Measurements from ENCODE around the gene UFC1.

The UFC1 gene

DNA sequence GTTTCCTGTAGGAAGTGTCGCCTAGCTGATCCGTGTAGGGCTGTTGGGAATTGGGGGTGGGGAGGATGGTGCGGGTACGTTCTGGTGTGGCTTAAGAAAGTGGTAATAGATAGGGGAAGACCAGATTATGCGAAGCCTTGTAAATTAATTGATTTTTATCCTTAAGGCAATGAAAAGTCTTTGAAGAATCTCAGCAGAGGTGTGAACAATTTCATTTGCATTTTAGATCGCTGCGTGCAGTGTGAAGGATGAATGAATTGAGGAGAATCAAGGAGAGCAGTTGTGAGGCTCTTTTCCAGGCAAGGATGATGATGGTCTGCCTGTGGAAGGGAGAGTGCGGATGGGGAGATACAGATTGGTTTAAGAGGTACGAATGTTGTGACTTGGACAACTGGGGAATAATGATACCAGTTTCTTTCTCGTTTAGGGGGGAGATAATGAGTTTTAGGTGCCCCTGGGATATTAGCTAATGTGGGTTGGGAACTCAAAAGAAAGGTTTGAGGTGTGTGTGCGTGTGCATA lies 20.5 kb upstream of the UFC1 start:
- no peak for DNase-seq (ENCODE audit: extremely low read depth in 1 of 2, low read depth in 1 of 2)

- no peak for DNase-seq (ENCODE audit: extremely low read depth in 1 of 2, low read depth in 1 of 2)
Measured at GRCh38 chr1:161137881-161138280, 15.9 kb upstream of the UFC1 start.

GRCh38 chr1:161138431-161138830 lies 15.3 kb upstream of the UFC1 start:
- no peak for DNase-seq (ENCODE audit: extremely low read depth in 1 of 2, low read depth in 1 of 2)

DNA sequence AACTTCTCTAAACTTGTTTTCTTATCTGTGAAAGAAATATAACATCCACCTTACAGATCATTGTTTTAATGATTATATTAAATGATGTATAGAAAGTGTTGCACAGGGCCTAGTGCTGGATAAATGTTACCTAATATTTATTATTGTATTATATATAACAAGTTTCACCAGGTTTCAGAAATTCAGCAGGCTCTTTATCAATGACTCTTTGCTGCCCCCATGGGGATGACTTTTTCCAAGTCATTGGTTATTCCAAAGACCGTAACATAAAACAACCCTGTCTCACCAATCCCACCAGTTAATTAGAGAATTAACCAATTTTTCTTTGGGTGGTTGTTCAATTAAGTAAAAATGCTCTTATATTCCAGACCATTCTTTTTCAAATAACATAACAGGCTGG lies 14.0 kb upstream of the UFC1 start:
- DNase-seq (ENCODE audit: extremely low read depth in 1 of 2, low read depth in 1 of 2): no peak

DNA sequence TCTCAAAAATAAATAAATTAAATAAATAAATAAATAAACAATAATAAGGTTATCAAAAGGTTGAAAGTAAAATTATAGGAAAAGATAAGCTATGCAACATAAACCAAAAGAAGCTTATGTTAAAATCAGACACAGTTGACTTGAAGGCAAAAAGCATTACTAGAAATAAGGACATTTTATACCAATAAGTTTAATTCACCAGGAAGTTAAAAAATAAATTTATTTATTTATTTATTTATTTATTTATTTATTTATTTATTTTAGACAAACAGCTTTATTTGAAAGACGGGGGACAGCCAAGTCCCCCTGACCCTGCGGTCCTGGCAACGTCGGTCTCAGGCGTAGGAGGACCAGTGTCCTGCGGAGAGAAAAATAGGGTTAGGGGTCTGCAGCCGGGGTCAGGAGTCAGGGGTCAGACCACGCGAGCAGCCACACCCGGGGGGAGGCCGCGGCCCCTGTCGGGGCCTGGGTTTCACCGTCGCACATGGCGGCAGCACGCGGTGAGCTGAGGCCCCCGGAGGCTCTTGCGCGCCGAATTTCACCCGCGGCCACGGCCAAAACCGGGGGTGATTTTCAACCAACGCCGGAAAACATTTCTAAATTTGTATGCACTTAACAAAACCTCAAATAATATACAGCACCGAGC lies 12.9 kb upstream of the UFC1 start:
- no peak for DNase-seq (ENCODE audit: extremely low read depth in 1 of 2, low read depth in 1 of 2)

DNA sequence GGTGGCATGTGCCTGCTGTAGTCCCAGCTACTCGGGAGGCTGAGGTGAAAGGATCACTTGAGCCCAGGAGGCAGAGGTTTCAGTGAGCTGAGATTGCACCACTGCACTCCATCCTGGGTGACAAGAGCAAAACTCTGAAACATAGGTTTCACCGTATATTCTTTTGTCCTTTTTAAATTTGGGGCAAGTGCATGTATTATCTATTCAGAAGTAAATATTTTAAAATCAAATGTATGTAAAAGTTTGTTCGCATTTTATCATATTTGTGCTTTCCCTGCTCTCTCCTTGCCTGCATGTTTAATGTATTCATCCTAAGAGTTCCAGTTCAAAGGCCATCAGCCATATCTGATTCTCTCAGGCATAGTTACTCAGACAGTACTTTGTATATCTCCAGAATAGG lies 7.9 kb upstream of the UFC1 start:
- DNase-seq (ENCODE audit: extremely low read depth in 1 of 2, low read depth in 1 of 2): no peak

DNA sequence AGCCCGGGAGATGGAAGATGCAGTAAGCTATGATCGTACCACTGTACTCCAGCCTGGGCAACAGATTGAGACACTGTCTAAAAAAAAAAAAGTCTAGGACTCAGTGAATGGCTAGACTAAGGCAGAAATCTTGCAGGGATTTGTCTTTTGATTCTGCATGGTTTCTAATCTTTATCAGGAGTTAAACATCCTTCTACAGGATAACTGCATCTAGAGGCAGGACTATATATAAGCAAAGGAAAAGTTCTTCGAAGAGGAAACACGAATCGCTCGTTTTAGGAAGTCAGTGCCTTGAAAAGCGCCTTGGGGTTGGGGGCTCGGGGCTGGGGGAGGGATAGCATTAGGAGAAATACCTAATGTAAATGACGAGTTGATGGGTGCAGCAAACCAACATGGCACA lies 602 bp upstream of the UFC1 start:
- DNase-seq (ENCODE audit: extremely low read depth in 1 of 2, low read depth in 1 of 2): no peak

DNA sequence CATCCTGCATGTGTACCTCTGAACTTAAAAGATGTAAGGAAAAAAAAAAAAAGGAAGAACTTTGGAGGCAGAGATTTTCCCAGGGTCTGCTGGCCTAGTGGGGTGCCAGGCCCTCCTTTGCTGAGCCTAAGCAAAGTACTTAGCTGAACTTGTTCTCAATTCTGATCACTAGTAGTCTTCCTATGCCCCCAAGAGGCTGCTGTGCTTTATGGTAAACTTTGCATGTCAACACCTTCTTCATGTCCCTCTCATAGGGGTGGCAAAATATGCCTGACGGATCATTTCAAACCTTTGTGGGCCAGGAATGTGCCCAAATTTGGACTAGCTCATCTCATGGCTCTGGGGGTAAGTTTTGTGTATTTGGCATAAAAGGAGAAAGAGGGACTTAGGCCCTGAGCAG lies 4.1 kb downstream of the UFC1 start:
- DNase-seq (ENCODE audit: extremely low read depth in 1 of 2, low read depth in 1 of 2): no peak

- DNase-seq (ENCODE audit: extremely low read depth in 1 of 2, low read depth in 1 of 2): no peak
Measured at GRCh38 chr1:161158316-161159010, 4.7 kb downstream of the UFC1 start.

DNA sequence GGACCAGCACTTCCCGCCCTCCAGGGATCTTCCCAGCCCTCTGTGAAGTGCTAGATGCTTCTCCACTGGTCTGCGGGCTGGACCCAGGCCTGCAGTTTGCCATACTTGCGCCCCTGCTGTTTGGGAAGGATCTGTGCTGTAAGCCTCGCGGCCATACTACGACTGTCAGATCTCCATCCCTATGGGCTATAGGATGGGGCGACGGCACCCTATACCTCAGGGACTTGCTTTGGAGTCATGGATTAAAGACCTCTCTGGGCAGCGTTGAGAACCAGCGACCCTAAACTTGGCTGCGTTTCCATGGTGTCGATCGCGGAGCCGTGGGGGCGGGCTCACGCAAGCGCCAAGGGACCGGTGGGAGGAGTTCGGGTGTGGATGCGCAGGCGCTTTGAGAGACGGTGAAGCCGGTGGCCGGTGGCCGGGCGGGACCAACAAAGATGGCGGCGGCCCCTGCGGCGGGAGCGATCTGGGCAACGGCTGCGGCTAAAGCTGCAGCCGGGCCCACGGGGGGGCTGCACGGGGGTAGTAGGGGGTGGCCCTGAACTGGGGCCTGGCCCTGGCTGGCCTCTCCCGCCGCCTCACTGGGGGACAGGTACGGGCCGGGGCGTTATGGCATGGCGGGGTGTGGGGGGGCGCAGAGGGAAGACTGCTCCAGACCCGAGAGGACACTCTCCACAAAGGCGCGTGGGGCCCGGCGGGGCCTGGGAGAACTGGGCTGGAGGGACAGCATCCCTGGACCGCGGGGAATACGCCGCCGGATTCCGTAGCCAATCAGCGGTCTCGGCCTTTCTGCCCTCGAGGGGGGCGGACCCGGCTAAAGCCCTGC lies 5.5 kb downstream of the UFC1 start, which contains the start of gene USP21:
USP21 (plus strand) TSS at position 414 of the 826 bp plus-strand sequence. CDS start 1,141 bp downstream, outside the sequence.
- DNase-seq (ENCODE audit: extremely low read depth in 1 of 2, low read depth in 1 of 2): peak; percentile 81 to 86

GRCh38 chr1:161159913-161160243 lies 6.1 kb downstream of the UFC1 start:
- no peak for DNase-seq (ENCODE audit: extremely low read depth in 1 of 2, low read depth in 1 of 2)

DNA sequence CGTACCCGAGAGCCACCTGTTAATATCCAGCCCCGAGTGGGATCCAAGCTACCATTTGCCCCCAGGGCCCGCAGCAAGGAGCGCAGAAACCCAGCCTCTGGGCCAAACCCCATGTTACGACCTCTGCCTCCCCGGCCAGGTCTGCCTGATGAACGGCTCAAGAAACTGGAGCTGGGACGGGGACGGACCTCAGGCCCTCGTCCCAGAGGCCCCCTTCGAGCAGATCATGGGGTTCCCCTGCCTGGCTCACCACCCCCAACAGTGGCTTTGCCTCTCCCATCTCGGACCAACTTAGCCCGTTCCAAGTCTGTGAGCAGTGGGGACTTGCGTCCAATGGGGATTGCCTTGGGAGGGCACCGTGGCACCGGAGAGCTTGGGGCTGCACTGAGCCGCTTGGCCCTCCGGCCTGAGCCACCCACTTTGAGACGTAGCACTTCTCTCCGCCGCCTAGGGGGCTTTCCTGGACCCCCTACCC lies 6.9 kb downstream of the UFC1 start:
- DNase-seq (ENCODE audit: extremely low read depth in 1 of 2, low read depth in 1 of 2): no peak

DNA sequence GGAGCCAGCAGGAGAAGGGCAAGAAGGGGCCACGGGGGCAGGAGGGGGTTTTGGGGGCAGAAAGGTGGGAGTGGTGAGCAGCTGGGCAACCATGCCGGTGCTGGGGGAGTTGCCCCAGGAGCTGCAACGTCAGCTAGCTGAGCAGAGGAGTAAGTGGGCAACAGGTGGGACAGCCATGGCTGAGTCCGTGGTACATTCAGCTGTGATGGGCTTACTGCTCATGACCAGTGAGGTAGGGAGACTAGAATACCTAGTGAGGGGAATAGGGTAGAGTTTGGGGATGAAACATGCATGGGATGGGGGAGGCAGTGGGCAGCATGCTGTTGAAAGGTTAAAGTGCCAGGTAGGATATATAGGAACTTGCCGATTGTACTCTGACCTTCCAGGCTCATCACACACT lies 7.9 kb downstream of the UFC1 start:
- no peak for DNase-seq (ENCODE audit: extremely low read depth in 1 of 2, low read depth in 1 of 2)

GRCh38 chr1:161162052-161162451 lies 8.3 kb downstream of the UFC1 start:
- no peak for DNase-seq (ENCODE audit: extremely low read depth in 1 of 2, low read depth in 1 of 2)

- no peak for DNase-seq (ENCODE audit: extremely low read depth in 1 of 2, low read depth in 1 of 2)
Measured at GRCh38 chr1:161162806-161163205, 9.0 kb downstream of the UFC1 start.

GRCh38 chr1:161163793-161164192 lies 10.0 kb downstream of the UFC1 start:
- DNase-seq (ENCODE audit: extremely low read depth in 1 of 2, low read depth in 1 of 2): no peak

- DNase-seq (ENCODE audit: extremely low read depth in 1 of 2, low read depth in 1 of 2): no peak
Measured at GRCh38 chr1:161164901-161165610, 11.3 kb downstream of the UFC1 start.

DNA sequence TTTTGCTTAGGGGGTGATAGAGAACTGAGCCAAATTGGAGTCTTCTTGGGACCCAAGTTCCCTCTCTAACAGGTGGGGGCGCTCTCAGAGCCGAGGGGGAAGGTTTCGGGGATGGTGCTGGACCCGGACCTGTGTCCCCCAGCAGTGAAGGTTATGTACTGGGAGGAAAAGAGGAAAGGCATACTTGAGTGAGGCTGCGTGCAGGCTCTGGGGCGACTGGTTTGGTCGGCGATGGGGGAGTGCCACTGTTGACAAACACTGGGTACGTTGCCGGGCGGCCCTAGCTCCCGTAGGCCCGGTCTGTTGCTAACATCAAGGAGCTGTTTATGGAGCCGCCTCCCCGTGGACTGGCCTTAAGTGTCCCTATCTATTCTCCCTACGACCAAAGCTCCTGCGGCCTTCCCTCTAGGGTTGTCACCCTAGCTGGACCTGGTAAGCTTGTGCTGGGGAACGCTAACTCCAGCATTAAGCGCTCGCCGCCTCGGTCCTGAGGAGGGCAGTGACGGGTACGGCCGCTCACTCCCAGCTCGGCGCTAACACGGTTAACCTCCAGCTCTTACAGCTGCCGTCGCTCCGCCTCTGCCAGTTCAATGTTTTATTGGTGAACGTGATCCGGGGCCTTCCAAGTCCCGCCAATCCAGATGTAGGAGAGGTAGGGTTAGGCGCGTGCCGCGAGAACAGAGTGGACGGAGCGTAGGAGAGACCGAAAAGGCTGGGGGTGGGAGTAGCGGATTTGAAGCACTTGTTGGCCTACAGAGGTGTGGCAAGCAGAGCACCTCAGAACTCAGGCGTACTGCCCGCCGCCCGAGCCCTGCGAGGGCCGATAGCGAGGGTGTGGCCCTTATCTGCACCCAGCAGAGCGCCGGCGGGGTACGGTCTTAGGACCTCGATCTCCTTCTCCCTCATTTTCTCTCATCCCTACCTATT lies 12.2 kb downstream of the UFC1 start, which contains the start of gene PPOX:
PPOX (plus strand) TSS at position 685 of the 927 bp plus-strand sequence. CDS start 422 bp downstream, outside the sequence.
- peak; percentile 82 to 83 for DNase-seq (ENCODE audit: extremely low read depth in 1 of 2, low read depth in 1 of 2)

DNA sequence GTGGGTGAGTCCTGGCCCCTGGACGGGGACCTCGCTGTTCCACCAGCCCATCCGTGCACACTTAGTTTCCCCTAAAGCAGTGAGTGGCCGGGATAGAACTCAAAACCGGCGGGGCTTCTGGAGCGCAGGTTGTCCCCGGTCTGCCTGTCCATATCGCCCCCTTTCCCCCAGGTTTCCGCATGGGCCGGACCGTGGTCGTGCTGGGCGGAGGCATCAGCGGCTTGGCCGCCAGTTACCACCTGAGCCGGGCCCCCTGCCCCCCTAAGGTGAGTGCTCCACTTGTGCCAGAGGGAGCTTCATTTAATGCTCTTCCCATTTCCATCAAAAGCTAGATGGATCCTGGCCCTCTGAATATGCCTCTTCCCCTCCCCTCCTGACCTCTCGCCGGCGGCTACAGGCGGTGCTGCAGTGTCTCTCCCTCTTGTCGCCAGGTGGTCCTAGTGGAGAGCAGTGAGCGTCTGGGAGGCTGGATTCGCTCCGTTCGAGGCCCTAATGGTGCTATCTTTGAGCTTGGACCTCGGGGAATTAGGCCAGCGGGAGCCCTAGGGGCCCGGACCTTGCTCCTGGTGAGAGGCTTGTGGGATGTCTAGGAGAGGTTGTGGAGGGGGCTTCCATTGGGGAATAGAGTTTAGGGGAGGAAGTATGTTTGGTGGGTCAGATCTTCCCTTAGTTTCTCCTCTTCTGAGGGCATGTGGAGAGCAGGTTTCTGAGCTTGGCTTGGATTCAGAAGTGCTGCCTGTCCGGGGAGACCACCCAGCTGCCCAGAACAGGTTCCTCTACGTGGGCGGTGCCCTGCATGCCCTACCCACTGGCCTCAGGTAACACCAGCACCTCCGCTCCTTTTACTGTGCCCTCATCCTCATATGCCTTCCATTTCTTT lies 13.1 kb downstream of the UFC1 start:
- no peak for DNase-seq (ENCODE audit: extremely low read depth in 1 of 2, low read depth in 1 of 2)
